IMR-90 (cell line): Measurements from ENCODE around the gene VWA5A. TPM values are rescaled to one million over a fixed set of nuclear protein-coding genes. Genes with fewer than 3 reads are reported as not detected.

Experiments
- ATAC-seq: fragments of 200-7000 bp; cut with Tn5 transposase; 2 replicates; pipeline ENCODE4 v1.9.1; 2020; ENCODE audit warnings: low read depth, mild to moderate bottlenecking, moderate library complexity
- BruUV-seq: library from RNA; stranded (reverse); fragments of 400-500 nt; replicated peaks from 2 replicates; lab custom pipeline; 2021; lab: Mats Ljungman, UMichigan
- CTCF ChIA-PET: fragments of 300-600 bp; formaldehyde crosslinking; extraction: SDS; loops from one replicate; lab custom pipeline; 2021; ENCODE audit warnings: antibody characterized with exemption; lab: Yijun Ruan, JAX
- POLR2A ChIA-PET: fragments of 300-600 bp; sonication (Branson Sonifier 250); formaldehyde crosslinking; loops from one replicate; lab custom pipeline; 2022; ENCODE audit warnings: antibody characterized with exemption; ENCODE audit not compliant: unreplicated experiment; lab: Charles Lee
- DNase-seq: peaks from one replicate; pipeline ENCODE4 v3.0.0; 2013
- H2AFZ ChIP-seq: replicated peaks from 2 replicates; pipeline ENCODE3; 2013; ENCODE audit warnings: low read length, mild to moderate bottlenecking; ENCODE audit not compliant: poor library complexity
- H2AK5ac ChIP-seq: 2 replicates; pipeline ENCODE4 v1.6.1; 2013; ENCODE audit warnings: low read depth, low read length, inconsistent platforms
- H2AK9ac ChIP-seq: replicated peaks from 2 replicates; pipeline ENCODE3; 2013; ENCODE audit warnings: mild to moderate bottlenecking, low read depth, low read length, moderate library complexity; ENCODE audit not compliant: poor library complexity
- H2BK120ac ChIP-seq: 2 replicates; pipeline ENCODE4 v1.6.1; 2013; ENCODE audit warnings: low read depth, low read length, inconsistent platforms
- H2BK15ac ChIP-seq: 3 replicates; pipeline ENCODE4 v1.6.1; 2013; ENCODE audit warnings: low read depth, low read length, inconsistent platforms
- H2BK20ac ChIP-seq: 2 replicates; pipeline ENCODE4 v1.6.1; 2013; ENCODE audit warnings: low read depth, mild to moderate bottlenecking, inconsistent platforms, low read length, moderate library complexity
- H2BK5ac ChIP-seq: 2 replicates; pipeline ENCODE4 v1.6.1; 2013; ENCODE audit warnings: mild to moderate bottlenecking, low read depth, low read length, inconsistent platforms; ENCODE audit not compliant: poor library complexity, severe bottlenecking
- H3K14ac ChIP-seq: replicated peaks from 2 replicates; pipeline ENCODE4 v1.6.1; 2013; ENCODE audit warnings: low read depth, low read length, inconsistent platforms
- H3K18ac ChIP-seq: 2 replicates; pipeline ENCODE4 v1.6.1; 2013; ENCODE audit warnings: low read depth, low read length, control low read depth
- H3K23ac ChIP-seq: 2 replicates; pipeline ENCODE4 v1.6.1; 2013; ENCODE audit warnings: low read depth, low read length, inconsistent platforms
- H3K27ac ChIP-seq: 2 replicates; pipeline ENCODE4 v1.5.1; 2013; ENCODE audit warnings: mild to moderate bottlenecking, control low read depth, low read length; ENCODE audit not compliant: insufficient read depth
- H3K27me3 ChIP-seq: 2 replicates; pipeline ENCODE4 v1.6.1; 2013; ENCODE audit warnings: low read length; ENCODE audit not compliant: control insufficient read depth, insufficient read depth
- H3K36me3 ChIP-seq: 2 replicates; pipeline ENCODE4 v1.6.1; 2013; ENCODE audit warnings: low read length, mixed read lengths; ENCODE audit not compliant: control insufficient read depth, insufficient read depth
- H3K4ac ChIP-seq: 2 replicates; pipeline ENCODE4 v1.6.1; 2013; ENCODE audit warnings: low read depth, low read length, inconsistent platforms
- H3K4me1 ChIP-seq: 2 replicates; pipeline ENCODE4 v1.6.1; 2013; ENCODE audit warnings: low read length, mixed read lengths; ENCODE audit not compliant: control insufficient read depth, insufficient read depth
- H3K4me2 ChIP-seq: 2 replicates; pipeline ENCODE4 v1.6.1; 2013; ENCODE audit warnings: low read depth, mild to moderate bottlenecking, control low read depth, low read length, moderate library complexity
- H3K4me3 ChIP-seq: 2 replicates; pipeline ENCODE4 v1.5.1; 2013; ENCODE audit warnings: low read depth, mild to moderate bottlenecking, control low read depth, low read length, moderate library complexity; ENCODE audit not compliant: insufficient read depth
- H3K56ac ChIP-seq: 2 replicates; pipeline ENCODE4 v1.6.1; 2013; ENCODE audit warnings: low read length, inconsistent platforms; ENCODE audit not compliant: insufficient read depth; ENCODE audit errors: extremely low read depth
- H3K79me1 ChIP-seq, 2 experiments: 2 replicates each; pipeline ENCODE4 v1.6.1; 2013; ENCODE audit warnings: low read length in 2 of 2, inconsistent platforms in 1 of 2, low read depth in 1 of 2
- H3K9ac ChIP-seq: 2 replicates; pipeline ENCODE4 v1.6.1; 2013; ENCODE audit warnings: low read depth, low read length, control low read depth
- H3K9me1 ChIP-seq: 2 replicates; pipeline ENCODE4 v1.6.1; 2013; ENCODE audit warnings: low read length, inconsistent platforms; ENCODE audit not compliant: insufficient read depth
- H3K9me3 ChIP-seq: 2 replicates; pipeline ENCODE4 v1.6.1; 2013; ENCODE audit warnings: low read length; ENCODE audit not compliant: control insufficient read depth, insufficient read depth
- H4K20me1 ChIP-seq: 2 replicates; pipeline ENCODE4 v1.6.1; 2013; ENCODE audit warnings: low read length, inconsistent platforms; ENCODE audit not compliant: insufficient read depth
- H4K5ac ChIP-seq: 2 replicates; pipeline ENCODE4 v1.6.1; 2013; ENCODE audit warnings: mild to moderate bottlenecking, low read depth, low read length, control low read depth
- H4K8ac ChIP-seq, 2 experiments: 2 replicates each; pipeline ENCODE4 v1.6.1; 2013; ENCODE audit warnings: low read depth in 2 of 2, low read length in 2 of 2, control low read depth in 1 of 2, inconsistent platforms in 1 of 2
- H4K91ac ChIP-seq: 2 replicates; pipeline ENCODE4 v1.6.1; 2013; ENCODE audit warnings: low read depth, low read length, inconsistent platforms; ENCODE audit not compliant: insufficient read depth
- BHLHE40 ChIP-seq: fragments of 150-350 bp; IDR thresholded peaks from 2 replicates; pipeline ENCODE4 v1.6.1; 2016; ENCODE audit warnings: mild to moderate bottlenecking, low read depth, low read length
- CEBPB ChIP-seq: IDR thresholded peaks from 2 replicates; pipeline ENCODE4 v1.6.1; 2012; ENCODE audit warnings: low read depth, low read length, improper control_type of control experiment
- CHD1 ChIP-seq: IDR thresholded peaks from 2 replicates; pipeline ENCODE4 v1.6.1; 2012; ENCODE audit warnings: low read depth, low read length, improper control_type of control experiment
- MAFK ChIP-seq: IDR thresholded peaks from 2 replicates; pipeline ENCODE4 v1.6.1; 2012; ENCODE audit warnings: low read depth, low read length, improper control_type of control experiment
- MAZ ChIP-seq: IDR thresholded peaks from 2 replicates; pipeline ENCODE4 v1.6.1; 2012; ENCODE audit warnings: low read depth, mild to moderate bottlenecking, low read length, improper control_type of control experiment, moderate library complexity, borderline replicate concordance
- MXI1 ChIP-seq: IDR thresholded peaks from 2 replicates; pipeline ENCODE4 v1.6.1; 2012; ENCODE audit warnings: low read depth, mild to moderate bottlenecking, low read length, moderate library complexity, borderline replicate concordance
- NFE2L2 ChIP-seq: fragments of 150-350 bp; IDR thresholded peaks from 2 replicates; pipeline ENCODE4 v1.6.1; 2016; ENCODE audit warnings: low read depth, mild to moderate bottlenecking, low read length
- POLR2A ChIP-seq: IDR thresholded peaks from 2 replicates; pipeline ENCODE4 v1.6.1; 2012; ENCODE audit warnings: mild to moderate bottlenecking, low read depth, low read length
- RAD21 ChIP-seq: IDR thresholded peaks from 2 replicates; pipeline ENCODE4 v1.6.1; 2012; ENCODE audit warnings: low read length, improper control_type of control experiment
- RCOR1 ChIP-seq: IDR thresholded peaks from 2 replicates; pipeline ENCODE4 v1.6.1; 2012; ENCODE audit warnings: mild to moderate bottlenecking, low read length, improper control_type of control experiment; ENCODE audit not compliant: insufficient replicate concordance
- RFX5 ChIP-seq: IDR thresholded peaks from 2 replicates; pipeline ENCODE4 v1.8.0; 2012; ENCODE audit warnings: low read depth, mild to moderate bottlenecking, low read length, moderate library complexity
- SMC3 ChIP-seq: fragments of 150-350 bp; IDR thresholded peaks from 2 replicates; pipeline ENCODE4 v1.6.1; 2016; ENCODE audit warnings: low read depth, mild to moderate bottlenecking, antibody characterized with exemption, low read length, moderate library complexity
- WGBS, 2 experiments: methylation state at CpG; one replicate each; pipeline versions ENCODE4 v1.1.5 to v1.1.7; 2013; ENCODE audit warnings: missing lambda C conversion rate in 2 of 2; ENCODE audit not compliant: insufficient read length in 1 of 2; ENCODE audit errors: extremely low coverage in 2 of 2; 5-methylcytosine and 5-hydroxymethylcytosine counted together
- dilution Hi-C: fragments of 300-500 bp; cut with HindIII; formaldehyde crosslinking; loops from one replicate; pipeline ENCODE4 v1.14.3; 2018; ENCODE audit warnings: low sequenced_read_pairs; ENCODE audit not compliant: unreplicated experiment
- in situ Hi-C: fragments of 300-500 bp; cut with MboI; formaldehyde crosslinking; loops from 3 replicates; pipeline ENCODE4 v1.14.3; 2019; ENCODE audit warnings: low sequenced_read_pairs, inconsistent platforms, mixed read lengths
- intact Hi-C: fragments of 100-400 bp; cut with micrococcal nuclease; formaldehyde crosslinking; loops from 2 replicates; pipeline ENCODE4 v1.10.0; 2022
- polyA plus RNA-seq, 3 experiments: library from polyadenylated mRNA; depleted of rRNA; stranded (reverse); fragments of >200 nt; gene quantifications; 2 replicates each; pipeline ENCODE4 v1.2.3, GENCODE V29; 2012; ENCODE audit warnings: low replicate concordance in 1 of 3
- total RNA-seq: library from RNA; depleted of rRNA; stranded (reverse); fragments of >200 nt; gene quantifications from 2 replicates; pipeline ENCODE4 v1.2.3, GENCODE V29; 2012
- TF ChIP-seq, protein P1 (sequence below): fragments of 150-350 bp; IDR thresholded peaks from 2 replicates; pipeline ENCODE4 v1.6.1; 2016; ENCODE audit warnings: low read depth, mild to moderate bottlenecking, low read length, moderate library complexity, borderline replicate concordance
- TF ChIP-seq, protein P2 (sequence below): conservative IDR thresholded peaks from 2 replicates; pipeline ENCODE4 v1.5.1; 2012; ENCODE audit warnings: mild to moderate bottlenecking, low read depth, low read length, improper control_type of control experiment
- TF ChIP-seq, protein P3 (sequence below): fragments of 150-350 bp; IDR thresholded peaks from 2 replicates; pipeline ENCODE4 v1.6.1; 2017; ENCODE audit warnings: mild to moderate bottlenecking, antibody characterized with exemption, low read length, low read depth

Gene VWA5A
- total and polyA plus RNA-seq, 2 of the 4 experiments (the other 2 are of a cell fraction) = 5.6 to 6.8 TPM

DNA sequence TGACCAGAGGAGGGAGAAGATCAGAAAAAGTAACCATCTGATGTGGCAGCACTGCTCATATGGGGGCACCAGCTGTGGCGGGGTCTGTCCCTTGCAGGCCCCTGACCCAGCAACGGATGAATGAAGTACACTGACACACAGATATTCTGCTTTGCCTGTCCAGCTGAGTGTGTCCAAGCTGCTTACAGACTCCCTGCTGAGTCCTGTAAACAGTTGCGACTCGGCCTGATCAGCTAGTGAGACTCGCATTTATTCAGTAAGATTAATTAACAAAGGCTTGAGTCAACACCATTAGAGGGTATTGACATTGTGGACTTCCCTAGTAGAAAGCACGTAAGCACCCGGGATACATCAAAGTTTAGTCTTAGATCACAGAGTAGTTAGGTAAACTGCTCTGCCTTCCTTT, 52.6 kb downstream of the VWA5A start:
- no peaks in the 10 kb centered on the region for H3K79me1 ChIP-seq
- no peak overlapping the region for H3K9ac ChIP-seq
- H3K23ac ChIP-seq = no peak overlapping the region
- H3K18ac ChIP-seq = no peak overlapping the region
- no peak for TF ChIP-seq SMC3
- TF ChIP-seq RAD21 = no peak
- TF ChIP-seq CEBPB = no peak
- no peak for TF ChIP-seq RCOR1
- no peak for TF ChIP-seq MAFK
- TF ChIP-seq NFE2L2 = no peak
- TF ChIP-seq, protein P1, sequence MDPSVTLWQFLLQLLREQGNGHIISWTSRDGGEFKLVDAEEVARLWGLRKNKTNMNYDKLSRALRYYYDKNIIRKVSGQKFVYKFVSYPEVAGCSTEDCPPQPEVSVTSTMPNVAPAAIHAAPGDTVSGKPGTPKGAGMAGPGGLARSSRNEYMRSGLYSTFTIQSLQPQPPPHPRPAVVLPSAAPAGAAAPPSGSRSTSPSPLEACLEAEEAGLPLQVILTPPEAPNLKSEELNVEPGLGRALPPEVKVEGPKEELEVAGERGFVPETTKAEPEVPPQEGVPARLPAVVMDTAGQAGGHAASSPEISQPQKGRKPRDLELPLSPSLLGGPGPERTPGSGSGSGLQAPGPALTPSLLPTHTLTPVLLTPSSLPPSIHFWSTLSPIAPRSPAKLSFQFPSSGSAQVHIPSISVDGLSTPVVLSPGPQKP = no peak
- no peak for TF ChIP-seq CHD1
- TF ChIP-seq, protein P2, sequence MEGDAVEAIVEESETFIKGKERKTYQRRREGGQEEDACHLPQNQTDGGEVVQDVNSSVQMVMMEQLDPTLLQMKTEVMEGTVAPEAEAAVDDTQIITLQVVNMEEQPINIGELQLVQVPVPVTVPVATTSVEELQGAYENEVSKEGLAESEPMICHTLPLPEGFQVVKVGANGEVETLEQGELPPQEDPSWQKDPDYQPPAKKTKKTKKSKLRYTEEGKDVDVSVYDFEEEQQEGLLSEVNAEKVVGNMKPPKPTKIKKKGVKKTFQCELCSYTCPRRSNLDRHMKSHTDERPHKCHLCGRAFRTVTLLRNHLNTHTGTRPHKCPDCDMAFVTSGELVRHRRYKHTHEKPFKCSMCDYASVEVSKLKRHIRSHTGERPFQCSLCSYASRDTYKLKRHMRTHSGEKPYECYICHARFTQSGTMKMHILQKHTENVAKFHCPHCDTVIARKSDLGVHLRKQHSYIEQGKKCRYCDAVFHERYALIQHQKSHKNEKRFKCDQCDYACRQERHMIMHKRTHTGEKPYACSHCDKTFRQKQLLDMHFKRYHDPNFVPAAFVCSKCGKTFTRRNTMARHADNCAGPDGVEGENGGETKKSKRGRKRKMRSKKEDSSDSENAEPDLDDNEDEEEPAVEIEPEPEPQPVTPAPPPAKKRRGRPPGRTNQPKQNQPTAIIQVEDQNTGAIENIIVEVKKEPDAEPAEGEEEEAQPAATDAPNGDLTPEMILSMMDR = no peak
- no peak for TF ChIP-seq POLR2A
- no peak for TF ChIP-seq RFX5
- no peak for TF ChIP-seq BHLHE40
- no peak for TF ChIP-seq MXI1
- TF ChIP-seq, protein P3, sequence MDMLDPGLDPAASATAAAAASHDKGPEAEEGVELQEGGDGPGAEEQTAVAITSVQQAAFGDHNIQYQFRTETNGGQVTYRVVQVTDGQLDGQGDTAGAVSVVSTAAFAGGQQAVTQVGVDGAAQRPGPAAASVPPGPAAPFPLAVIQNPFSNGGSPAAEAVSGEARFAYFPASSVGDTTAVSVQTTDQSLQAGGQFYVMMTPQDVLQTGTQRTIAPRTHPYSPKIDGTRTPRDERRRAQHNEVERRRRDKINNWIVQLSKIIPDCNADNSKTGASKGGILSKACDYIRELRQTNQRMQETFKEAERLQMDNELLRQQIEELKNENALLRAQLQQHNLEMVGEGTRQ = no peak
- TF ChIP-seq MAZ = no peak
- no peak overlapping the region for H3K14ac ChIP-seq
- no peaks in the 10 kb centered on the region for H3K27me3 ChIP-seq
- H4K20me1 ChIP-seq = no peaks in the 10 kb centered on the region
- intact Hi-C loops (loop anchor here (5.0 kb wide), 1 partner anchor 36 kb away; no protein-coding TSS in a partner anchor), dilution Hi-C loops (no loop called here), in situ Hi-C loops (no loop called here)
- H3K4me1 ChIP-seq = no peaks in the 10 kb centered on the region
- H4K8ac ChIP-seq = no peak overlapping the region
- CTCF ChIA-PET = no interaction called here
- H2AK9ac ChIP-seq = no peak overlapping the region
- no peaks in the 10 kb centered on the region for H3K9me3 ChIP-seq
- no peak overlapping the region for H2BK20ac ChIP-seq
- no peak overlapping the region for H3K4me2 ChIP-seq
- WGBS, 2 experiments = 12% methylated on average over 2 of the region's 7 CpGs; no CpG with 5 or more reads in 1 of the 2 experiments
- DNase-seq (no peak), ATAC-seq (no peak)
- H2AK5ac ChIP-seq = no peak overlapping the region
- BruUV-seq = no TSS peak
- no peak overlapping the region for H2AFZ ChIP-seq
- no peak overlapping the region for H4K91ac ChIP-seq
- H4K5ac ChIP-seq = no peak overlapping the region
- no peak overlapping the region for H2BK120ac ChIP-seq
- no peak overlapping the region for H2BK15ac ChIP-seq
- H3K9me1 ChIP-seq = no peaks in the 10 kb centered on the region
- H3K36me3 ChIP-seq = no peaks in the 10 kb centered on the region
- H3K27ac ChIP-seq = no peak overlapping the region
- H3K4ac ChIP-seq = no peak overlapping the region
- no peak overlapping the region for H3K56ac ChIP-seq
- no peak overlapping the region for H2BK5ac ChIP-seq
- H3K4me3 ChIP-seq = no peak overlapping the region
- POLR2A ChIA-PET = no interaction called here
